K562 (cell line): ENCODE results near the gene PRR14. TPM values are rescaled to one million over a fixed set of nuclear protein-coding genes. Genes with fewer than 3 reads are reported as not detected.

Source experiments
- ATAC-seq: fragments of 200-7000 bp; cut with Tn5 transposase; 3 replicates; pipeline ENCODE4 v1.9.1; 2020; ENCODE audit warnings: moderate library complexity
- BruUV-seq: library from RNA; stranded (reverse); fragments of 400-500 nt; replicated peaks from 2 replicates; lab custom pipeline; 2021; lab: Mats Ljungman, UMichigan
- CTCF ChIA-PET: fragments of 300-600 bp; formaldehyde crosslinking; extraction: SDS; loops from one replicate; lab custom pipeline; 2021; ENCODE audit warnings: low intra/inter-chr PET ratio; lab: Yijun Ruan, JAX
- POLR2A ChIA-PET: fragments of 300-600, 350-650 bp; sonication (Branson Sonifier 250); formaldehyde crosslinking; extraction: SDS; loops from one replicate; lab custom pipeline; 2021; ENCODE audit warnings: antibody characterized with exemption, inconsistent platforms; lab: Yijun Ruan, JAX
- DNase-seq, 4 experiments: peaks; one replicate each; pipeline versions ENCODE4 v3.0.0 to v3.0.0-alpha.2; 2011 to 2018; ENCODE audit warnings: low spot score in 3 of 4, mixed read lengths in 3 of 4; ENCODE audit errors: extremely low read depth in 1 of 4
- FAIRE-seq: peaks from 2 replicates; lab custom pipeline; 2011; peaks lifted over from hg19 to GRCh38; lab: Jason Lieb, UNC
- H2AFZ ChIP-seq: 2 replicates; pipeline ENCODE4 v1.6.0; 2011; ENCODE audit warnings: low read depth, low read length, control low read depth, inconsistent platforms
- H3K27ac ChIP-seq: fragments of 200-600 bp; 3 replicates; pipeline ENCODE4 v1.8.0; 2011; ENCODE audit warnings: low read depth, mild to moderate bottlenecking, control low read depth, inconsistent platforms, low read length, moderate library complexity, mixed read lengths; ENCODE audit errors: extremely low read depth
- H3K27me3 ChIP-seq, 2 experiments: fragments of 300-600 bp in 1 of 2; 2 replicates in 1 of 2; 3 replicates in 1 of 2; pipeline versions ENCODE4 v1.6.0 to v1.8.0; 2011; ENCODE audit warnings: inconsistent platforms in 2 of 2, low read length in 2 of 2, mild to moderate bottlenecking in 1 of 2, mixed read lengths in 1 of 2, moderate library complexity in 1 of 2; ENCODE audit not compliant: control insufficient read depth in 2 of 2, insufficient read depth in 2 of 2
- H3K36me3 ChIP-seq: fragments of 300-600 bp; 3 replicates; pipeline ENCODE4 v1.8.0; 2011; ENCODE audit warnings: mild to moderate bottlenecking, low read length, inconsistent platforms; ENCODE audit not compliant: control insufficient read depth, insufficient read depth
- H3K4me1 ChIP-seq, 2 experiments: fragments of 200-600 bp in 1 of 2; replicated peaks in 1 of 2; 2 replicates in 1 of 2; 3 replicates in 1 of 2; pipeline versions ENCODE4 v1.5.1 to v1.8.0; 2011; ENCODE audit warnings: inconsistent platforms in 2 of 2, low read length in 2 of 2, mild to moderate bottlenecking in 1 of 2, mixed read lengths in 1 of 2, moderate library complexity in 1 of 2; ENCODE audit not compliant: control insufficient read depth in 2 of 2, insufficient read depth in 2 of 2
- H3K4me2 ChIP-seq: 2 replicates; pipeline ENCODE4 v1.6.1; 2011; ENCODE audit warnings: low read length, control low read depth, inconsistent platforms, mixed read lengths; ENCODE audit not compliant: insufficient read depth
- H3K4me3 ChIP-seq: fragments of 200-600 bp; sonication (generic), shearing (Covaris generic); 2 replicates; pipeline ENCODE4 v1.5.1; 2016; ENCODE audit warnings: control low read depth, inconsistent platforms
- H3K79me2 ChIP-seq: fragments of 200-600 bp; 3 replicates; pipeline ENCODE4 v1.8.0; 2011; ENCODE audit warnings: low read length, inconsistent platforms; ENCODE audit not compliant: control insufficient read depth, insufficient read depth
- H3K9ac ChIP-seq, 2 experiments: 2 replicates each; pipeline versions ENCODE4 v1.6.0 to v1.6.1; 2011; ENCODE audit warnings: low read depth in 2 of 2, low read length in 2 of 2, control low read depth in 1 of 2, inconsistent platforms in 1 of 2, mild to moderate bottlenecking in 1 of 2, mixed read lengths in 1 of 2; ENCODE audit not compliant: insufficient read depth in 1 of 2
- H3K9me1 ChIP-seq: one replicate; pipeline ENCODE4 v1.6.0; 2011; ENCODE audit warnings: inconsistent platforms, mild to moderate bottlenecking, low read length, moderate library complexity; ENCODE audit not compliant: control insufficient read depth, insufficient read depth
- H3K9me3 ChIP-seq: replicated peaks from 2 replicates; pipeline ENCODE4 v1.5.1; 2011; ENCODE audit warnings: low read depth, low read length, inconsistent platforms; ENCODE audit not compliant: control insufficient read depth, insufficient read depth
- H4K20me1 ChIP-seq: replicated peaks from 2 replicates; pipeline ENCODE4 v1.6.1; 2011; ENCODE audit warnings: low read length, inconsistent platforms, mixed read lengths; ENCODE audit not compliant: control insufficient read depth, insufficient read depth
- BCOR ChIP-seq: fragments of 450-650 bp; IDR thresholded peaks from 2 replicates; pipeline ENCODE4 v1.6.1; 2016
- CREM ChIP-seq: IDR thresholded peaks from 2 replicates; pipeline ENCODE4 v1.6.1; 2014; ENCODE audit warnings: antibody characterized with exemption, low read depth
- CTCF ChIP-seq, 3 experiments: IDR thresholded peaks in 2 of 3; conservative IDR thresholded peaks in 1 of 3; 2 replicates each; pipeline ENCODE4 v1.5.1; 2011 to 2012; ENCODE audit warnings: low read length in 3 of 3, mild to moderate bottlenecking in 3 of 3, control low read depth in 2 of 3, improper control_type of control experiment in 1 of 3, inconsistent platforms in 1 of 3, low read depth in 1 of 3, mixed read lengths in 1 of 3, moderate library complexity in 1 of 3; ENCODE audit not compliant: insufficient read depth in 2 of 3
- KLF16 ChIP-seq: IDR thresholded peaks from 2 replicates; pipeline ENCODE4 v1.6.1; 2016; ENCODE audit warnings: antibody characterized with exemption
- RBM25 ChIP-seq: fragments of 200-400 bp; formaldehyde crosslinking; IDR thresholded peaks from 2 replicates; pipeline ENCODE4 v1.6.1; 2018; ENCODE audit warnings: low read length, low read depth, moderate library complexity; ENCODE audit not compliant: severe bottlenecking
- SMAD3 ChIP-seq: fragments of 450-650 bp; formaldehyde crosslinking; conservative IDR thresholded peaks from 2 replicates; pipeline ENCODE4 v1.4.0; 2020; ENCODE audit warnings: mild to moderate bottlenecking
- TCF7 ChIP-seq: sonication (generic); IDR thresholded peaks from 2 replicates; pipeline ENCODE4 v1.6.1; 2016; ENCODE audit warnings: antibody characterized with exemption, borderline replicate concordance
- ZNF121 ChIP-seq: sonication (generic); formaldehyde crosslinking; conservative IDR thresholded peaks from 2 replicates; pipeline ENCODE4 v1.8.0; 2022; ENCODE audit warnings: missing genetic modification reagents
- ZNF24 ChIP-seq: fragments of 450-650 bp; IDR thresholded peaks from 2 replicates; pipeline ENCODE4 v1.6.1; 2016
- WGBS: fragments of 100-300 bp; shearing (Covaris generic); methylation state at CpG from one replicate; pipeline ENCODE4 v1.1.6; 2016; ENCODE audit warnings: low coverage, mixed read lengths; ENCODE audit not compliant: insufficient coverage; ENCODE audit errors: missing lambda C conversion rate; 5-methylcytosine and 5-hydroxymethylcytosine counted together
- in situ Hi-C: fragments of 300-500 bp; cut with MboI; formaldehyde crosslinking; loops from 4 replicates; pipeline ENCODE4 v1.15.0; 2018; ENCODE audit warnings: inconsistent platforms, mixed read lengths
- intact Hi-C: fragments of 100-400 bp; cut with micrococcal nuclease; formaldehyde crosslinking; loops from 2 replicates; pipeline ENCODE4 v1.14.2; 2022
- polyA plus RNA-seq, 8 experiments: library from polyadenylated mRNA; depleted of rRNA in 4 of 8; stranded (reverse) in 5 of 8; unstranded in 3 of 8; fragments of >200 nt; fragmentation: Nextera tagmentation in 2 of 8; fragmentation: Illumina TruSeq in 1 of 8; extraction: Ambion mirVana in 2 of 8; extraction: Trizol in 1 of 8; gene quantifications; 2 replicates each; pipeline versions ENCODE4 v1.2.1 to v1.2.3, GENCODE V29; 2011 to 2014; ENCODE audit warnings: inconsistent platforms in 1 of 8, missing spikeins in 1 of 8
- total RNA-seq, 7 experiments: library from RNA; depleted of rRNA in 6 of 7; stranded (reverse); fragments of >200 nt in 6 of 7; fragmentation: Illumina TruSeq in 2 of 7; extraction: Trizol in 2 of 7; gene quantifications; 2 replicates each; pipeline versions ENCODE4 v1.2.1 to v1.2.3, GENCODE V29; 2011 to 2021; ENCODE audit warnings: low replicate concordance in 1 of 7
- TF ChIP-seq, protein P1 (sequence below): sonication (generic); formaldehyde crosslinking; IDR thresholded peaks from 2 replicates; pipeline ENCODE4 v1.8.1; 2022; ENCODE audit warnings: missing genetic modification reagents
- TF ChIP-seq, protein P2 (sequence below), 2 experiments: fragments of 450-650 bp; IDR thresholded peaks; 2 replicates each; pipeline ENCODE4 v1.6.1; 2018; ENCODE audit warnings: mild to moderate bottlenecking in 2 of 2, low read depth in 1 of 2; ENCODE audit not compliant: partially characterized antibody in 2 of 2

Gene PRR14
- total and polyA plus RNA-seq, 9 of the 15 experiments (the other 6 are each of a cell fraction or from before 2014, with no cell fraction given) = 2.2 to 63.1 (median 11.5) TPM

DNA sequence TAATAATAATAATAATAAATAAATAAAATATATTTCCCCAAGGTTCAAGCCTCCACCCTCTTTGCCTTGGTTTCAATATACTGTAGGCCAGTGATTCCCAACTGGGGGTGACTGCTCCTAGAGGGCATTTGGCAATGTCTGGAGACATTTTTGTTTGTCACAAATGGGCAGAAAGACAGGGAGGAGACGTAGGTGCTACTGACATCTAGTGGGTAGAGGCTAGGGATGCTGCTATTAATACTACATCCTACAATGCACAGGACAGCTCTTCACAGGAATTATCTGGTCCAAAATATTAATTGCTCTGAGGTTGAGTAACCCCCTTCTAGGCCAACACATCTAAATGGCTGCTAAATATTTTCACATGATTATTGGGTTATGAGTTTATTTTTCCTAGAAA lies 12.8 kb upstream of the PRR14 start (continued):
- TF ChIP-seq, protein P1, sequence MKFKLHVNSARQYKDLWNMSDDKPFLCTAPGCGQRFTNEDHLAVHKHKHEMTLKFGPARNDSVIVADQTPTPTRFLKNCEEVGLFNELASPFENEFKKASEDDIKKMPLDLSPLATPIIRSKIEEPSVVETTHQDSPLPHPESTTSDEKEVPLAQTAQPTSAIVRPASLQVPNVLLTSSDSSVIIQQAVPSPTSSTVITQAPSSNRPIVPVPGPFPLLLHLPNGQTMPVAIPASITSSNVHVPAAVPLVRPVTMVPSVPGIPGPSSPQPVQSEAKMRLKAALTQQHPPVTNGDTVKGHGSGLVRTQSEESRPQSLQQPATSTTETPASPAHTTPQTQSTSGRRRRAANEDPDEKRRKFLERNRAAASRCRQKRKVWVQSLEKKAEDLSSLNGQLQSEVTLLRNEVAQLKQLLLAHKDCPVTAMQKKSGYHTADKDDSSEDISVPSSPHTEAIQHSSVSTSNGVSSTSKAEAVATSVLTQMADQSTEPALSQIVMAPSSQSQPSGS = no peak
- peak; percentile 76 to 90 (median 82) for TF ChIP-seq CTCF (IDR thresholded peaks at IDR 0.05 in 2 of 3, conservative IDR thresholded peaks at IDR 0.05 in 1 of 3; ENCODE audit: insufficient read depth in 2 of 3, low read depth in 1 of 3, low read length in 3 of 3)
- no peak for TF ChIP-seq TCF7
- TF ChIP-seq KLF16 = 0 out of 2 replicates have a peak, but pooled peaks have one; percentile 17
- TF ChIP-seq CREM = 0 out of 2 replicates have a peak, but pooled peaks have one; percentile 39
- TF ChIP-seq ZNF24 = no peak

DNA sequence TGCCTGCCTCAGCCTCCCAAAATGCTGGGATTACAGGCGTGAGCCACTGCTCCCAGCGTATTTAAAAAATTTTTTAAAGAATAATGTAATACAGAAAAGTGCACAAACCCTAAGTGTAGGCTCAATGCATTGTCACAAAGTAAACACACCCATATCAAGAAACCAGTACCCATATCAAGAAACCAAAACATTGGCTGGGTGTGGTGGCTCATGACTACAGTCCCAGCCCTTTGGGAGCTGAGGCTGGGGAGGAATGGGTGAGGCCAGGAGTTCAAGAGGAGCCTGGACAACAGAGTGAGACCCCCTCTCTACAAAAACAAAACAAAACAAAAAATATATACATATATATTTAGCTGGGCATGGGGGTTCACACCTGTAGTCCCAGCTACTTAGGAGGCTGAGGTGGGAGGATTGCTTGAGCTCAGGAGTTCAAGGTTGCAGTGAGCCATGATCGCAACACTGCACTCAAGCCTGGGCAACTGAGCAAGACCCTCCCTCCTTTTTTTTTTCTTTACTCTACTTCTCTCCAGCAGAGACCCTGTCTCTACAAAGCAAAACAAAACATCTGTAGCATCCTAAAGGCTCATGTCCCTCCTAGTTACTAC lies 9.3 kb upstream of the PRR14 start:
- no TSS peak for BruUV-seq
- DNase-seq (no peak), ATAC-seq (no peak), FAIRE-seq (no peak)
- H3K9me3 ChIP-seq = no peaks in the 10 kb centered on the region
- in situ Hi-C loops (loop anchor here (25.0 kb wide), 2 partner anchors 429 to 1179 kb away; partner anchors contain the start of genes BOLA2, SLX1B and SULT1A4), intact Hi-C loops (no loop called here)
- no peaks in the 10 kb centered on the region for H4K20me1 ChIP-seq
- no peaks in the 10 kb centered on the region for H3K27me3 ChIP-seq
- no peak overlapping the region for H3K4me3 ChIP-seq
- ChIA-PET POLR2A (interaction anchor here (0.5 to 0.8 kb wide), 2 partner anchors 225 to 925 kb away, joined by 3 read pairs; no protein-coding TSS in a partner anchor), CTCF (no interaction called here)
- H3K9me1 ChIP-seq = no peaks in the 10 kb centered on the region
- no peaks in the 10 kb centered on the region for H3K79me2 ChIP-seq
- no peak overlapping the region for H3K4me2 ChIP-seq
- no peak overlapping the region for H3K27ac ChIP-seq
- TF ChIP-seq SMAD3 = no peak
- TF ChIP-seq, protein P2, sequence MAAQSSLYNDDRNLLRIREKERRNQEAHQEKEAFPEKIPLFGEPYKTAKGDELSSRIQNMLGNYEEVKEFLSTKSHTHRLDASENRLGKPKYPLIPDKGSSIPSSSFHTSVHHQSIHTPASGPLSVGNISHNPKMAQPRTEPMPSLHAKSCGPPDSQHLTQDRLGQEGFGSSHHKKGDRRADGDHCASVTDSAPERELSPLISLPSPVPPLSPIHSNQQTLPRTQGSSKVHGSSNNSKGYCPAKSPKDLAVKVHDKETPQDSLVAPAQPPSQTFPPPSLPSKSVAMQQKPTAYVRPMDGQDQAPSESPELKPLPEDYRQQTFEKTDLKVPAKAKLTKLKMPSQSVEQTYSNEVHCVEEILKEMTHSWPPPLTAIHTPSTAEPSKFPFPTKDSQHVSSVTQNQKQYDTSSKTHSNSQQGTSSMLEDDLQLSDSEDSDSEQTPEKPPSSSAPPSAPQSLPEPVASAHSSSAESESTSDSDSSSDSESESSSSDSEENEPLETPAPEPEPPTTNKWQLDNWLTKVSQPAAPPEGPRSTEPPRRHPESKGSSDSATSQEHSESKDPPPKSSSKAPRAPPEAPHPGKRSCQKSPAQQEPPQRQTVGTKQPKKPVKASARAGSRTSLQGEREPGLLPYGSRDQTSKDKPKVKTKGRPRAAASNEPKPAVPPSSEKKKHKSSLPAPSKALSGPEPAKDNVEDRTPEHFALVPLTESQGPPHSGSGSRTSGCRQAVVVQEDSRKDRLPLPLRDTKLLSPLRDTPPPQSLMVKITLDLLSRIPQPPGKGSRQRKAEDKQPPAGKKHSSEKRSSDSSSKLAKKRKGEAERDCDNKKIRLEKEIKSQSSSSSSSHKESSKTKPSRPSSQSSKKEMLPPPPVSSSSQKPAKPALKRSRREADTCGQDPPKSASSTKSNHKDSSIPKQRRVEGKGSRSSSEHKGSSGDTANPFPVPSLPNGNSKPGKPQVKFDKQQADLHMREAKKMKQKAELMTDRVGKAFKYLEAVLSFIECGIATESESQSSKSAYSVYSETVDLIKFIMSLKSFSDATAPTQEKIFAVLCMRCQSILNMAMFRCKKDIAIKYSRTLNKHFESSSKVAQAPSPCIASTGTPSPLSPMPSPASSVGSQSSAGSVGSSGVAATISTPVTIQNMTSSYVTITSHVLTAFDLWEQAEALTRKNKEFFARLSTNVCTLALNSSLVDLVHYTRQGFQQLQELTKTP (IDR thresholded peaks at IDR 0.05; ENCODE audit: low read depth in 1 of 2, partially characterized antibody in 2 of 2) = no peak
- 0 out of 2 replicates have a peak, but pooled peaks have one; percentile 10 for TF ChIP-seq ZNF121
- peak; percentile 12 for TF ChIP-seq RBM25
- TF ChIP-seq BCOR = peak; percentile 10; the same call in 1 of the 2 replicates
- 44% methylated on average over 3 of the region's 3 CpGs for WGBS
- H3K4me1 ChIP-seq = peaks cover 0 to 15% of the 10 kb centered on the region in 2 experiments; a peak in 2 of 5 replicates
- H3K9ac ChIP-seq = no peak overlapping the region; a peak in 1 of 4 replicates
- no peaks in the 10 kb centered on the region for H3K36me3 ChIP-seq
- H2AFZ ChIP-seq = no peak overlapping the region
